ENCODE data around the gene SARS2.

DNA sequence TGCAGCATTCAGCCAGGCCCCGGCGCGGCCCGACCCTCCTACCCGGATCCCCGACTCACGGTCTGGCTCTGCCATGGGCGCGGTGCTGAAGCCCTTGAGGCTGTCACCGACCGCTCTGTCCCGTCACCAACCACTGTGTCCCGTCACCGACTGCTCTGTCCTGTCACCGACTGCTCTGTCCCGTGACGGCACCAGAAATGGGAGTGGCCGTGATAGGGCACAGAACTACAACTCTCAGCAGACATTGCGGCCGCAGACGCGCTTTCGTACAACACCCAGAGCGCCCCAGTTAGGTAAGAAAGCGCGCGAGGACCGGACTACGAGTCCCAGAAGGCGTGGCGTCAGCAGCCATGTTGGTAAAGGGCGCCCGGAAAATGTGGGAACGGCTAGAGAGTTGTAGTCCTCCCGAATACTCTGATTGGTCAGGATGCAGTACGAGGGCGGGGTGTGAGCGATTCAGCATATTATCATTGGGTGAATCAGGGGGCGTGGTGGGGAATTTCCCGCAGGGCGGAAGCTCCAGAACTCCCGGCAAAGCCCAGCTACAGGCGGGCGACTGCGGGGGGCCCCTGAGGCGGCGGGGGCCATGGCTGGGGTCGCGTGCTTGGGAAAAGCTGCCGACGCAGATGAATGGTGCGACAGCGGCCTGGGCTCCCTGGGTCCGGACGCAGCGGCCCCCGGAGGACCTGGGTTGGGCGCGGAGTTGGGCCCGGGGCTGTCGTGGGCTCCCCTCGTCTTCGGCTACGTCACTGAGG is 30.9 kb downstream of the SARS2 start, which contains the start of the genes NFKBIB and SIRT2:
- TF ChIP-seq POLR2AphosphoS5 (IDR thresholded peaks at IDR 0.05; ENCODE audit: low read depth, low read length) (no peak), TAF1 (IDR thresholded peaks at IDR 0.05; ENCODE audit: low read depth, low read length) (no peak)
